ENCODE measurements around the gene CFAP53.

The CFAP53 gene

GRCh38 chr18:50287441-50288347, 21.4 kb upstream of the CFAP53 start, which contains the start of gene CXXC1:
TSS of gene CXXC1 (minus strand) at chr18:50287692. CDS start at chr18:50287589, 103 bp downstream.
- DNase-seq: peak; percentile 92 to 98

GRCh38 chr18:50287028-50287440, 20.7 kb upstream of the CFAP53 start:
- DNase-seq: no peak

- no peak for DNase-seq
These were observed 20.2 kb upstream of the CFAP53 start for GRCh38 chr18:50286391-50287027.

GRCh38 chr18:50285631-50286321, 19.5 kb upstream of the CFAP53 start:
- DNase-seq: no peak

- no peak for DNase-seq
These were observed 18.8 kb upstream of the CFAP53 start for GRCh38 chr18:50285071-50285470.

GRCh38 chr18:50284255-50284885, 18.1 kb upstream of the CFAP53 start:
- no peak for DNase-seq

- no peak for DNase-seq
These were observed 17.3 kb upstream of the CFAP53 start for GRCh38 chr18:50283469-50284209.

- no peak for DNase-seq
These were observed 16.4 kb upstream of the CFAP53 start for GRCh38 chr18:50282521-50283335.

- DNase-seq: no peak
These were observed 15.8 kb upstream of the CFAP53 start for GRCh38 chr18:50281972-50282520.

- peak; percentile 93 to 97 for DNase-seq
These were observed 15.1 kb upstream of the CFAP53 start, which contains the start of gene MBD1 for GRCh38 chr18:50281295-50281971. TSS of gene MBD1 (minus strand) at chr18:50281523. CDS start at chr18:50279992, 1,531 bp downstream.

- no peak for DNase-seq
These were observed 14.5 kb upstream of the CFAP53 start for GRCh38 chr18:50280707-50281294.

GRCh38 chr18:50279752-50280151, 13.5 kb upstream of the CFAP53 start:
- no peak for DNase-seq

- no peak for DNase-seq
These were observed 11.6 kb upstream of the CFAP53 start for GRCh38 chr18:50277942-50278341.

- DNase-seq: no peak
These were observed 10.2 kb upstream of the CFAP53 start for GRCh38 chr18:50276452-50276851.

- DNase-seq: no peak
These were observed 9.3 kb upstream of the CFAP53 start for GRCh38 chr18:50275503-50276036.

GRCh38 chr18:50274941-50275340, 8.6 kb upstream of the CFAP53 start:
- DNase-seq: no peak

GRCh38 chr18:50274044-50274442, 7.7 kb upstream of the CFAP53 start:
- DNase-seq: no peak

GRCh38 chr18:50273203-50274043, 7.1 kb upstream of the CFAP53 start:
- DNase-seq: no peak

- DNase-seq: no peak
These were observed 6.3 kb upstream of the CFAP53 start for GRCh38 chr18:50272568-50272967.

All from stimulated activated CD4-positive, alpha-beta T cell treated with anti-CD3 and anti-CD28 coated beads, Interleukin-4, amount 100 ng/mL, for 4 hours (primary cell).